ENCODE measurements around the gene DLGAP1. TPM values are rescaled to one million over a fixed set of nuclear protein-coding genes. Genes with fewer than 3 reads are reported as not detected.

DLGAP1 gene
- total RNA-seq, 1 experiment from 2014 or later, result 23.0 TPM

DNA sequence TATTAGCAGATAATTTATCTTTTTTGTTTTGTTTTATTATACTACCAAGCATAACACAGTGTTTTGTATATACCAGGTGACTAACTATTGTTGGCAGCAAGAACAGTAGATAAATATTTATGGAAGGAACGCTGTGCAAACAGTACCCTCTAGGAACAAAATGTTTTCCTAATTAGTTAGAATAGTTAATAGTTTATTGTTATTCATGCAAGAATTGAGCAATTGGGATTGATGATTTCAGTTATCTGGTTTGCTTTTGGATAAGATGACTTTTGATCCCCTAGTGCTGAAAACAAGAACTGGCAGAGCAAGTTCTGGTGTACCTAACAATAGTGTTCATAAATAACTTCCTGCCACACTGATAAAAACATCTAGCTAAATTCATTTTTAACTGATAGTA, 681.8 kb downstream of the DLGAP1 start:
- Mint-ChIP-seq H3K4me1 (peaks cover 63% of the 10 kb centered on the region), H3K27me3 (ENCODE audit: low read depth) (no peaks in the 10 kb centered on the region), H3K4me3 (no peak overlapping the region), H3K27ac (no peak overlapping the region), H3K9me3 (no peaks in the 10 kb centered on the region), H3K36me3 (no peaks in the 10 kb centered on the region)
- ChIA-PET CTCF (interaction anchor here (0.5 to 4.3 kb wide), 25 partner anchors 14 to 1284 kb away, joined by 3 to 123 read pairs (median 10); no protein-coding TSS in a partner anchor), POLR2A (no interaction called here)
- no peak for ATAC-seq
- TF ChIP-seq, protein P1, sequence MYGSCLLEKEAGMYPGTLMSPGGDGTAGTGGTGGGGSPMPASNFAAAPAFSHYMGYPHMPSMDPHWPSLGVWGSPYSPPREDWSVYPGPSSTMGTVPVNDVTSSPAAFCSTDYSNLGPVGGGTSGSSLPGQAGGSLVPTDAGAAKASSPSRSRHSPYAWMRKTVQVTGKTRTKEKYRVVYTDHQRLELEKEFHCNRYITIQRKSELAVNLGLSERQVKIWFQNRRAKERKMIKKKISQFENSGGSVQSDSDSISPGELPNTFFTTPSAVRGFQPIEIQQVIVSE (CRISPR knock-in tag; IDR thresholded peaks at IDR 0.05; ENCODE audit: borderline replicate concordance), result no peak
- TF ChIP-seq, protein P2, sequence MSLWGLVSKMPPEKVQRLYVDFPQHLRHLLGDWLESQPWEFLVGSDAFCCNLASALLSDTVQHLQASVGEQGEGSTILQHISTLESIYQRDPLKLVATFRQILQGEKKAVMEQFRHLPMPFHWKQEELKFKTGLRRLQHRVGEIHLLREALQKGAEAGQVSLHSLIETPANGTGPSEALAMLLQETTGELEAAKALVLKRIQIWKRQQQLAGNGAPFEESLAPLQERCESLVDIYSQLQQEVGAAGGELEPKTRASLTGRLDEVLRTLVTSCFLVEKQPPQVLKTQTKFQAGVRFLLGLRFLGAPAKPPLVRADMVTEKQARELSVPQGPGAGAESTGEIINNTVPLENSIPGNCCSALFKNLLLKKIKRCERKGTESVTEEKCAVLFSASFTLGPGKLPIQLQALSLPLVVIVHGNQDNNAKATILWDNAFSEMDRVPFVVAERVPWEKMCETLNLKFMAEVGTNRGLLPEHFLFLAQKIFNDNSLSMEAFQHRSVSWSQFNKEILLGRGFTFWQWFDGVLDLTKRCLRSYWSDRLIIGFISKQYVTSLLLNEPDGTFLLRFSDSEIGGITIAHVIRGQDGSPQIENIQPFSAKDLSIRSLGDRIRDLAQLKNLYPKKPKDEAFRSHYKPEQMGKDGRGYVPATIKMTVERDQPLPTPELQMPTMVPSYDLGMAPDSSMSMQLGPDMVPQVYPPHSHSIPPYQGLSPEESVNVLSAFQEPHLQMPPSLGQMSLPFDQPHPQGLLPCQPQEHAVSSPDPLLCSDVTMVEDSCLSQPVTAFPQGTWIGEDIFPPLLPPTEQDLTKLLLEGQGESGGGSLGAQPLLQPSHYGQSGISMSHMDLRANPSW (CRISPR knock-in tag; conservative IDR thresholded peaks at IDR 0.05; ENCODE audit: low read depth), result no peak
- TF ChIP-seq, protein P3, sequence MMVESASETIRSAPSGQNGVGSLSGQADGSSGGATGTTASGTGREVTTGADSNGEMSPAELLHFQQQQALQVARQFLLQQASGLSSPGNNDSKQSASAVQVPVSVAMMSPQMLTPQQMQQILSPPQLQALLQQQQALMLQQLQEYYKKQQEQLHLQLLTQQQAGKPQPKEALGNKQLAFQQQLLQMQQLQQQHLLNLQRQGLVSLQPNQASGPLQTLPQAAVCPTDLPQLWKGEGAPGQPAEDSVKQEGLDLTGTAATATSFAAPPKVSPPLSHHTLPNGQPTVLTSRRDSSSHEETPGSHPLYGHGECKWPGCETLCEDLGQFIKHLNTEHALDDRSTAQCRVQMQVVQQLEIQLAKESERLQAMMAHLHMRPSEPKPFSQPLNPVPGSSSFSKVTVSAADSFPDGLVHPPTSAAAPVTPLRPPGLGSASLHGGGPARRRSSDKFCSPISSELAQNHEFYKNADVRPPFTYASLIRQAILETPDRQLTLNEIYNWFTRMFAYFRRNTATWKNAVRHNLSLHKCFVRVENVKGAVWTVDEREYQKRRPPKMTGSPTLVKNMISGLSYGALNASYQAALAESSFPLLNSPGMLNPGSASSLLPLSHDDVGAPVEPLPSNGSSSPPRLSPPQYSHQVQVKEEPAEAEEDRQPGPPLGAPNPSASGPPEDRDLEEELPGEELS (CRISPR knock-in tag; IDR thresholded peaks at IDR 0.05), result no peak
- TF ChIP-seq, protein P4, sequence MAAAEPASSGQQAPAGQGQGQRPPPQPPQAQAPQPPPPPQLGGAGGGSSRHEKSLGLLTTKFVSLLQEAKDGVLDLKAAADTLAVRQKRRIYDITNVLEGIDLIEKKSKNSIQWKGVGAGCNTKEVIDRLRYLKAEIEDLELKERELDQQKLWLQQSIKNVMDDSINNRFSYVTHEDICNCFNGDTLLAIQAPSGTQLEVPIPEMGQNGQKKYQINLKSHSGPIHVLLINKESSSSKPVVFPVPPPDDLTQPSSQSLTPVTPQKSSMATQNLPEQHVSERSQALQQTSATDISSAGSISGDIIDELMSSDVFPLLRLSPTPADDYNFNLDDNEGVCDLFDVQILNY (CRISPR knock-in tag; IDR thresholded peaks at IDR 0.05), result no peak
- TF ChIP-seq, protein P5, sequence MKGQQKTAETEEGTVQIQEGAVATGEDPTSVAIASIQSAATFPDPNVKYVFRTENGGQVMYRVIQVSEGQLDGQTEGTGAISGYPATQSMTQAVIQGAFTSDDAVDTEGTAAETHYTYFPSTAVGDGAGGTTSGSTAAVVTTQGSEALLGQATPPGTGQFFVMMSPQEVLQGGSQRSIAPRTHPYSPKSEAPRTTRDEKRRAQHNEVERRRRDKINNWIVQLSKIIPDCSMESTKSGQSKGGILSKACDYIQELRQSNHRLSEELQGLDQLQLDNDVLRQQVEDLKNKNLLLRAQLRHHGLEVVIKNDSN (CRISPR knock-in tag; IDR thresholded peaks at IDR 0.05), result no peak
- TF ChIP-seq, protein P6, sequence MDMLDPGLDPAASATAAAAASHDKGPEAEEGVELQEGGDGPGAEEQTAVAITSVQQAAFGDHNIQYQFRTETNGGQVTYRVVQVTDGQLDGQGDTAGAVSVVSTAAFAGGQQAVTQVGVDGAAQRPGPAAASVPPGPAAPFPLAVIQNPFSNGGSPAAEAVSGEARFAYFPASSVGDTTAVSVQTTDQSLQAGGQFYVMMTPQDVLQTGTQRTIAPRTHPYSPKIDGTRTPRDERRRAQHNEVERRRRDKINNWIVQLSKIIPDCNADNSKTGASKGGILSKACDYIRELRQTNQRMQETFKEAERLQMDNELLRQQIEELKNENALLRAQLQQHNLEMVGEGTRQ (CRISPR knock-in tag; IDR thresholded peaks at IDR 0.05), result no peak
- no peak for TF ChIP-seq NR1H2 (CRISPR knock-in tag; IDR thresholded peaks at IDR 0.05)
- no peak for TF ChIP-seq NFATC4 (CRISPR knock-in tag; IDR thresholded peaks at IDR 0.05)
- no peak for DNase-seq (ENCODE audit: low spot score)

DNA sequence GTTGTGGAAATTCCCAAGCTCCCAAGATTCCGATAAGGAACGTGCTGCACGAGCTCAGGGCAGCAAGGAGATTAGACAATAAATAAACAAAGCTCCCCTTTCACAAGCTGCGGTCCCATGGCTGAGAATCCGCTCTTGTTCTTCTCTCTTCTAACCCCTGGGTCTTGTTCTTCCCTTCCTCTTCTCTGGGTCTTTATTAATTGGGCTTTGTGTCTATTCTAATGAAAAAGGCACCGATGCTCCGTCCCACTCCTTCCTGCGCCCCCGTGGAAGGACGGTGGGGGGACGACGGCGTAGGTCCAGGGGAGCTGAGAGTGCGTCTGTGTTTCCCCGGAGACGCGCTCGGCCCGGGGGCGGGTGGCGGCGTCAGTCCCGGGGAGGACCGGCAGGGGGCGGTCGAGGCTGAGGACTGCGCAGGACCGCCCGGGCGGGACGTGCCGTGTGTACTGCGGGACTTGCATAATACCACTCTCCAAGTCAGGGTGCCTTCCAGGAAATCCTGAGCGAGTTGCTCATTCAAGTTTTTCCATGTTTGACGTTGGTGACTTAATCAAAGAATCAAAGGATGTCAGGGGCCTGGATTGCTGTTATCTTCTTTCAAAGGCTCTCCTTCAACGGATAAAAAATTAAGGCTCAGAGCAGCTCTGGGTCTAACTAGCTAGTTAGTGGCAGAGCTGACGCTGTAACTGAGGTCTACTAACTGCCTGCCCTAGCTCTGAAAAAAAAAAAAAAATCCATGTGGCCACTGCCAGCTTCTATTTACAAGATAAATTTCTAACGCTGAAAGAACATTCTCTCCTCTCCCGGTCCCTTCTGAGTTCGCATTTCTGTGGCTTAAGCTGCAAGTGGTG, 683.8 kb downstream of the DLGAP1 start:
- H3K4me1 Mint-ChIP-seq, result peaks cover 48% of the 10 kb centered on the region
- H3K27me3 Mint-ChIP-seq (ENCODE audit: low read depth), result no peaks in the 10 kb centered on the region; the same call in 1 of the 2 replicates
- ChIA-PET CTCF (interaction anchor here (0.6 to 4.3 kb wide), 123 partner anchors 8 to 1644 kb away, joined by 3 to 123 read pairs (median 5); no protein-coding TSS in a partner anchor), POLR2A (interaction anchor here (1.0 kb wide), 1 partner anchor 317 kb away, joined by 3 read pairs; no protein-coding TSS in a partner anchor)
- H3K9me3 Mint-ChIP-seq, result peaks cover 8% of the 10 kb centered on the region
- peaks cover 6% of the 10 kb centered on the region for H3K36me3 Mint-ChIP-seq
- peak; percentile 93 for ATAC-seq
- H3K27ac Mint-ChIP-seq, result no peak overlapping the region; the same call in 1 of the 2 replicates
- peak overlapping the region; percentile 87 for H3K4me3 Mint-ChIP-seq
- DNase-seq (ENCODE audit: low spot score), result peak; percentile 90
- no peak for TF ChIP-seq NR1H2 (CRISPR knock-in tag; IDR thresholded peaks at IDR 0.05)
- TF ChIP-seq, protein P7, sequence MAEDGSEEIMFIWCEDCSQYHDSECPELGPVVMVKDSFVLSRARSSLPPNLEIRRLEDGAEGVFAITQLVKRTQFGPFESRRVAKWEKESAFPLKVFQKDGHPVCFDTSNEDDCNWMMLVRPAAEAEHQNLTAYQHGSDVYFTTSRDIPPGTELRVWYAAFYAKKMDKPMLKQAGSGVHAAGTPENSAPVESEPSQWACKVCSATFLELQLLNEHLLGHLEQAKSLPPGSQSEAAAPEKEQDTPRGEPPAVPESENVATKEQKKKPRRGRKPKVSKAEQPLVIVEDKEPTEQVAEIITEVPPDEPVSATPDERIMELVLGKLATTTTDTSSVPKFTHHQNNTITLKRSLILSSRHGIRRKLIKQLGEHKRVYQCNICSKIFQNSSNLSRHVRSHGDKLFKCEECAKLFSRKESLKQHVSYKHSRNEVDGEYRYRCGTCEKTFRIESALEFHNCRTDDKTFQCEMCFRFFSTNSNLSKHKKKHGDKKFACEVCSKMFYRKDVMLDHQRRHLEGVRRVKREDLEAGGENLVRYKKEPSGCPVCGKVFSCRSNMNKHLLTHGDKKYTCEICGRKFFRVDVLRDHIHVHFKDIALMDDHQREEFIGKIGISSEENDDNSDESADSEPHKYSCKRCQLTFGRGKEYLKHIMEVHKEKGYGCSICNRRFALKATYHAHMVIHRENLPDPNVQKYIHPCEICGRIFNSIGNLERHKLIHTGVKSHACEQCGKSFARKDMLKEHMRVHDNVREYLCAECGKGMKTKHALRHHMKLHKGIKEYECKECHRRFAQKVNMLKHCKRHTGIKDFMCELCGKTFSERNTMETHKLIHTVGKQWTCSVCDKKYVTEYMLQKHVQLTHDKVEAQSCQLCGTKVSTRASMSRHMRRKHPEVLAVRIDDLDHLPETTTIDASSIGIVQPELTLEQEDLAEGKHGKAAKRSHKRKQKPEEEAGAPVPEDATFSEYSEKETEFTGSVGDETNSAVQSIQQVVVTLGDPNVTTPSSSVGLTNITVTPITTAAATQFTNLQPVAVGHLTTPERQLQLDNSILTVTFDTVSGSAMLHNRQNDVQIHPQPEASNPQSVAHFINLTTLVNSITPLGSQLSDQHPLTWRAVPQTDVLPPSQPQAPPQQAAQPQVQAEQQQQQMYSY (CRISPR knock-in tag; IDR thresholded peaks at IDR 0.05), result no peak
- no peak for TF ChIP-seq ATF1 (CRISPR knock-in tag; IDR thresholded peaks at IDR 0.05)
- no peak for TF ChIP-seq PRRX2 (CRISPR knock-in tag; IDR thresholded peaks at IDR 0.05)
- TF ChIP-seq, protein P8, sequence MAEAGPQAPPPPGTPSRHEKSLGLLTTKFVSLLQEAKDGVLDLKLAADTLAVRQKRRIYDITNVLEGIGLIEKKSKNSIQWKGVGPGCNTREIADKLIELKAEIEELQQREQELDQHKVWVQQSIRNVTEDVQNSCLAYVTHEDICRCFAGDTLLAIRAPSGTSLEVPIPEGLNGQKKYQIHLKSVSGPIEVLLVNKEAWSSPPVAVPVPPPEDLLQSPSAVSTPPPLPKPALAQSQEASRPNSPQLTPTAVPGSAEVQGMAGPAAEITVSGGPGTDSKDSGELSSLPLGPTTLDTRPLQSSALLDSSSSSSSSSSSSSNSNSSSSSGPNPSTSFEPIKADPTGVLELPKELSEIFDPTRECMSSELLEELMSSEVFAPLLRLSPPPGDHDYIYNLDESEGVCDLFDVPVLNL (CRISPR knock-in tag; IDR thresholded peaks at IDR 0.05; ENCODE audit: borderline replicate concordance, low read depth), result no peak
- TF ChIP-seq NR3C1 (CRISPR knock-in tag; conservative IDR thresholded peaks at IDR 0.05; ENCODE audit: low read depth), result no peak
- TF ChIP-seq, protein P9, sequence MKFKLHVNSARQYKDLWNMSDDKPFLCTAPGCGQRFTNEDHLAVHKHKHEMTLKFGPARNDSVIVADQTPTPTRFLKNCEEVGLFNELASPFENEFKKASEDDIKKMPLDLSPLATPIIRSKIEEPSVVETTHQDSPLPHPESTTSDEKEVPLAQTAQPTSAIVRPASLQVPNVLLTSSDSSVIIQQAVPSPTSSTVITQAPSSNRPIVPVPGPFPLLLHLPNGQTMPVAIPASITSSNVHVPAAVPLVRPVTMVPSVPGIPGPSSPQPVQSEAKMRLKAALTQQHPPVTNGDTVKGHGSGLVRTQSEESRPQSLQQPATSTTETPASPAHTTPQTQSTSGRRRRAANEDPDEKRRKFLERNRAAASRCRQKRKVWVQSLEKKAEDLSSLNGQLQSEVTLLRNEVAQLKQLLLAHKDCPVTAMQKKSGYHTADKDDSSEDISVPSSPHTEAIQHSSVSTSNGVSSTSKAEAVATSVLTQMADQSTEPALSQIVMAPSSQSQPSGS (CRISPR knock-in tag; IDR thresholded peaks at IDR 0.05; ENCODE audit: borderline replicate concordance, low read depth), result no peak
- TF ChIP-seq SMAD3 (CRISPR knock-in tag; IDR thresholded peaks at IDR 0.05; ENCODE audit: borderline replicate concordance), result no peak
- TF ChIP-seq ZNF232 (CRISPR knock-in tag; IDR thresholded peaks at IDR 0.05), result peak; percentile 47; the same call in 1 of the 2 replicates
- TF ChIP-seq FOXP1 (CRISPR knock-in tag; IDR thresholded peaks at IDR 0.05; ENCODE audit: borderline replicate concordance), result no peak

Measured in WTC11 (cell line).